HEK293T (cell line): ENCODE measurements around the gene KCNC3.

Experiments used
- CTCF ChIA-PET: fragments of 350-600 bp; formaldehyde crosslinking; extraction: SDS; loops from one replicate; lab custom pipeline; 2021; ENCODE audit warnings: antibody characterized with exemption, inconsistent platforms; lab: Yijun Ruan, JAX
- POLR2A ChIA-PET: fragments of 350-600 bp; formaldehyde crosslinking; extraction: SDS; loops from one replicate; lab custom pipeline; 2020; ENCODE audit warnings: antibody characterized with exemption, inconsistent platforms; lab: Yijun Ruan, JAX
- DNase-seq: peaks from one replicate; pipeline ENCODE4 v3.0.0; 2012; ENCODE audit warnings: mixed read lengths; ENCODE audit errors: extremely low spot score
- ARNT ChIP-seq: fragments of 450-650 bp; IDR thresholded peaks from 2 replicates; pipeline ENCODE4 v1.6.1; 2017; ENCODE audit warnings: mild to moderate bottlenecking
- BHLHE40 ChIP-seq: fragments of 450-650 bp; IDR thresholded peaks from 2 replicates; pipeline ENCODE4 v1.6.1; 2016; ENCODE audit warnings: mild to moderate bottlenecking, moderate library complexity, borderline replicate concordance
- CTBP1 ChIP-seq: fragments of 450-650 bp; IDR thresholded peaks from 2 replicates; pipeline ENCODE4 v1.6.1; 2016; ENCODE audit warnings: borderline replicate concordance
- ELF4 ChIP-seq: fragments of 450-650 bp; IDR thresholded peaks from 2 replicates; pipeline ENCODE4 v1.6.1; 2017; ENCODE audit warnings: antibody characterized with exemption
- FOXA1 ChIP-seq: fragments of 450-650 bp; IDR thresholded peaks from 2 replicates; pipeline ENCODE4 v1.6.1; 2016; ENCODE audit warnings: mild to moderate bottlenecking
- FOXK2 ChIP-seq: fragments of 450-650 bp; IDR thresholded peaks from 2 replicates; pipeline ENCODE4 v1.6.1; 2016; ENCODE audit warnings: mild to moderate bottlenecking
- FOXM1 ChIP-seq: fragments of 450-650 bp; IDR thresholded peaks from 2 replicates; pipeline ENCODE4 v1.6.1; 2017; ENCODE audit warnings: mild to moderate bottlenecking, borderline replicate concordance
- HDGF ChIP-seq: fragments of 450-650 bp; IDR thresholded peaks from 2 replicates; pipeline ENCODE4 v1.6.1; 2017; ENCODE audit warnings: antibody characterized with exemption, borderline replicate concordance
- L3MBTL2 ChIP-seq: fragments of 450-650 bp; conservative IDR thresholded peaks from 2 replicates; pipeline ENCODE4 v1.6.1; 2016; ENCODE audit warnings: mild to moderate bottlenecking
- LEF1 ChIP-seq: fragments of 450-650 bp; IDR thresholded peaks from 2 replicates; pipeline ENCODE4 v1.6.1; 2017; ENCODE audit warnings: mild to moderate bottlenecking, borderline replicate concordance
- NFRKB ChIP-seq: fragments of 450-650 bp; IDR thresholded peaks from 2 replicates; pipeline ENCODE4 v1.6.1; 2016; ENCODE audit warnings: mild to moderate bottlenecking, moderate library complexity
- PKNOX1 ChIP-seq: fragments of 450-650 bp; IDR thresholded peaks from 2 replicates; pipeline ENCODE4 v1.6.1; 2016
- SP1 ChIP-seq: fragments of 450-650 bp; IDR thresholded peaks from 2 replicates; pipeline ENCODE4 v1.6.1; 2017
- SUZ12 ChIP-seq: fragments of 450-650 bp; IDR thresholded peaks from 2 replicates; pipeline ENCODE4 v1.6.1; 2016; ENCODE audit warnings: mild to moderate bottlenecking
- TARDBP ChIP-seq: fragments of 450-650 bp; IDR thresholded peaks from 2 replicates; pipeline ENCODE4 v1.6.1; 2016
- ZNF384 ChIP-seq: fragments of 450-650 bp; IDR thresholded peaks from 2 replicates; pipeline ENCODE4 v1.6.1; 2016

KCNC3 gene

GRCh38 chr19:50287331-50287730 lies 41.8 kb downstream of the KCNC3 start:
- no peak for DNase-seq
- TF ChIP-seq TARDBP (no peak), FOXK2 (no peak), ELF4 (no peak), SUZ12 (no peak)
- ChIA-PET POLR2A (no interaction called here), CTCF (no interaction called here)

- TF ChIP-seq FOXA1 (no peak), LEF1 (no peak), NFRKB (no peak), HDGF (no peak), L3MBTL2 (no peak), CTBP1 (no peak), SUZ12 (no peak), ZNF384 (no peak), BHLHE40 (no peak), TARDBP (no peak), ELF4 (no peak), SP1 (no peak), ARNT (no peak), FOXK2 (no peak), PKNOX1 (no peak), FOXM1 (no peak)
- ChIA-PET CTCF (no interaction called here), POLR2A (no interaction called here)
Measured at GRCh38 chr19:50286443-50286842, 42.7 kb downstream of the KCNC3 start.

GRCh38 chr19:50285833-50286232 lies 43.3 kb downstream of the KCNC3 start:
- no peak for DNase-seq
- no peak for TF ChIP-seq HDGF
- no peak for TF ChIP-seq FOXM1
- no peak for TF ChIP-seq NFRKB
- no peak for TF ChIP-seq TARDBP
- TF ChIP-seq LEF1, result no peak
- no peak for TF ChIP-seq L3MBTL2
- no peak for TF ChIP-seq SUZ12
- TF ChIP-seq CTBP1, result no peak
- no peak for TF ChIP-seq BHLHE40
- TF ChIP-seq SP1, result no peak
- no peak for TF ChIP-seq FOXA1
- TF ChIP-seq PKNOX1, result no peak
- no peak for TF ChIP-seq ELF4
- TF ChIP-seq ZNF384, result no peak
- no peak for TF ChIP-seq FOXK2
- ChIA-PET CTCF (no interaction called here), POLR2A (no interaction called here)

More at GRCh38 chr19:50286443-50286842, 42.7 kb downstream of the KCNC3 start:
- DNase-seq, result no peak

GRCh38 chr19:50281491-50281890 lies 47.7 kb downstream of the KCNC3 start:
- ChIA-PET CTCF (no interaction called here), POLR2A (no interaction called here)
- no peak for DNase-seq

GRCh38 chr19:50280983-50281382 lies 48.2 kb downstream of the KCNC3 start:
- TF ChIP-seq HDGF (no peak), LEF1 (no peak), FOXM1 (no peak), CTBP1 (no peak), L3MBTL2 (no peak), NFRKB (no peak), SUZ12 (no peak), FOXA1 (no peak), BHLHE40 (no peak), SP1 (no peak), ZNF384 (no peak), TARDBP (no peak), ELF4 (no peak), ARNT (no peak), FOXK2 (no peak), PKNOX1 (no peak)
- ChIA-PET CTCF (no interaction called here), POLR2A (no interaction called here)
- DNase-seq, result no peak

More at GRCh38 chr19:50281491-50281890, 47.7 kb downstream of the KCNC3 start:
- no peak for TF ChIP-seq ARNT
- no peak for TF ChIP-seq BHLHE40
- TF ChIP-seq LEF1, result no peak
- TF ChIP-seq NFRKB, result no peak
- no peak for TF ChIP-seq HDGF

- CTCF ChIA-PET, result no interaction called here
Measured at GRCh38 chr19:50280074-50280473, 49.1 kb downstream of the KCNC3 start.

More at GRCh38 chr19:50280074-50280473, 49.1 kb downstream of the KCNC3 start:
- TF ChIP-seq FOXK2 (no peak), L3MBTL2 (no peak), CTBP1 (no peak), BHLHE40 (no peak), SUZ12 (no peak), TARDBP (no peak), LEF1 (no peak), FOXM1 (no peak), HDGF (no peak), FOXA1 (no peak), NFRKB (no peak), ARNT (no peak), ZNF384 (no peak), ELF4 (no peak)
- POLR2A ChIA-PET, result no interaction called here
- no peak for DNase-seq
